Endothelial cell of umbilical vein (primary cell): ENCODE results near the gene ADAMTS12. TPM values are rescaled to one million over a fixed set of nuclear protein-coding genes. Genes with fewer than 3 reads are reported as not detected.

Source experiments
- BruUV-seq: library from RNA; stranded (reverse); fragments of 400-500 nt; replicated peaks from 2 replicates; lab custom pipeline; 2021; lab: Mats Ljungman, UMichigan
- CTCF ChIA-PET: fragments of 300-600, 350-600 bp; sonication (Branson Sonifier 250); formaldehyde crosslinking; loops from one replicate; lab custom pipeline; 2021; ENCODE audit warnings: antibody characterized with exemption, inconsistent platforms; lab: Charles Lee
- POLR2A ChIA-PET: fragments of 300-600, 350-600 bp; sonication (Branson Sonifier 250); formaldehyde crosslinking; loops from one replicate; lab custom pipeline; 2021; ENCODE audit warnings: antibody characterized with exemption, inconsistent platforms; lab: Charles Lee
- DNase-seq: peaks from one replicate; pipeline ENCODE4 v3.0.0-alpha.2; 2011; ENCODE audit warnings: low read depth, low spot score
- FAIRE-seq: peaks from 2 replicates; lab custom pipeline; 2011; peaks lifted over from hg19 to GRCh38; lab: Jason Lieb, UNC
- H2AFZ ChIP-seq: 2 replicates; pipeline ENCODE4 v1.6.0; 2012; ENCODE audit warnings: low read depth, low read length, control low read depth, inconsistent platforms
- H3K27ac ChIP-seq: 2 replicates; pipeline ENCODE4 v1.5.1; 2011; ENCODE audit warnings: low read depth, mild to moderate bottlenecking, control low read depth, low read length, moderate library complexity; ENCODE audit not compliant: insufficient read depth
- H3K27me3 ChIP-seq, 2 experiments: 2 replicates each; pipeline versions ENCODE4 v1.6.0 to v1.6.1; 2011; ENCODE audit warnings: low read length in 2 of 2, mixed read lengths in 1 of 2; ENCODE audit not compliant: control insufficient read depth in 2 of 2, insufficient read depth in 2 of 2
- H3K36me3 ChIP-seq, 2 experiments: 2 replicates in 1 of 2; 3 replicates in 1 of 2; pipeline ENCODE4 v1.5.1; 2011; ENCODE audit warnings: low read length in 2 of 2, mild to moderate bottlenecking in 1 of 2, moderate library complexity in 1 of 2; ENCODE audit not compliant: control insufficient read depth in 2 of 2, insufficient read depth in 2 of 2; ENCODE audit errors: extremely low read depth in 1 of 2
- H3K4me1 ChIP-seq: 3 replicates; pipeline ENCODE4 v1.5.1; 2011; ENCODE audit warnings: mild to moderate bottlenecking, low read length; ENCODE audit not compliant: control insufficient read depth, insufficient read depth; ENCODE audit errors: extremely low read depth
- H3K4me2 ChIP-seq: 2 replicates; pipeline ENCODE4 v1.6.1; 2011; ENCODE audit warnings: low read length, control low read depth, mixed read lengths; ENCODE audit not compliant: insufficient read depth
- H3K4me3 ChIP-seq, 3 experiments: fragments of 200-600 bp in 1 of 3; sonication (generic), shearing (Covaris generic) in 1 of 3; replicated peaks in 1 of 3; 2 replicates each; pipeline ENCODE4 v1.5.1; 2011 to 2016; ENCODE audit warnings: control low read depth in 3 of 3, low read length in 3 of 3, mild to moderate bottlenecking in 2 of 3, inconsistent platforms in 1 of 3, low read depth in 1 of 3, moderate library complexity in 1 of 3; ENCODE audit not compliant: insufficient read depth in 1 of 3
- H3K79me2 ChIP-seq: 2 replicates; pipeline ENCODE4 v1.6.0; 2012; ENCODE audit warnings: low read length, inconsistent platforms; ENCODE audit not compliant: control insufficient read depth, insufficient read depth
- H3K9ac ChIP-seq: replicated peaks from 2 replicates; pipeline ENCODE3; 2011; ENCODE audit warnings: low read length, control low read depth; ENCODE audit not compliant: insufficient read depth; ENCODE audit errors: extremely low read depth
- H3K9me1 ChIP-seq: replicated peaks from 3 replicates; pipeline ENCODE4 v1.6.0; 2011; ENCODE audit warnings: mild to moderate bottlenecking, low read length; ENCODE audit not compliant: control insufficient read depth, insufficient read depth; ENCODE audit errors: extremely low read depth
- H3K9me3 ChIP-seq: replicated peaks from 2 replicates; pipeline ENCODE4 v1.5.1; 2012; ENCODE audit warnings: low read length, inconsistent platforms; ENCODE audit not compliant: control insufficient read depth, insufficient read depth
- H4K20me1 ChIP-seq: replicated peaks from 2 replicates; pipeline ENCODE3; 2011; ENCODE audit warnings: mild to moderate bottlenecking, low read length; ENCODE audit not compliant: control insufficient read depth, insufficient read depth; ENCODE audit errors: extremely low read depth
- CTCF ChIP-seq, 2 donors: IDR thresholded peaks; 1 replicate in 1 of 2; 2 replicates in 1 of 2; pipeline ENCODE4 v1.5.1; 2011; ENCODE audit warnings: low read length in 2 of 2, mild to moderate bottlenecking in 2 of 2, moderate library complexity in 2 of 2, control low read depth in 1 of 2, inconsistent platforms in 1 of 2, low read depth in 1 of 2; ENCODE audit not compliant: insufficient read depth in 1 of 2; ENCODE audit errors: extremely low read depth in 1 of 2
- EZH2 ChIP-seq: IDR thresholded peaks from 2 replicates; pipeline ENCODE4 v1.6.1; 2012; ENCODE audit warnings: borderline replicate concordance, low read depth, mild to moderate bottlenecking, moderate library complexity, low read length, inconsistent platforms; ENCODE audit not compliant: severe bottlenecking
- FOS ChIP-seq: IDR thresholded peaks from 2 replicates; pipeline ENCODE4 v1.6.1; 2011; ENCODE audit warnings: mild to moderate bottlenecking, low read length, moderate library complexity, borderline replicate concordance; ENCODE audit not compliant: insufficient read depth
- JUN ChIP-seq: IDR thresholded peaks from 2 replicates; pipeline ENCODE4 v1.6.1; 2011; ENCODE audit warnings: borderline replicate concordance, low read depth; ENCODE audit not compliant: insufficient read length, insufficient read depth
- MAX ChIP-seq: IDR thresholded peaks from 2 replicates; pipeline ENCODE4 v1.6.1; 2011; ENCODE audit not compliant: insufficient read depth, insufficient read length
- MYC ChIP-seq: IDR thresholded peaks from one replicate; pipeline ENCODE4 v1.6.1; 2011; ENCODE audit warnings: mild to moderate bottlenecking, low read depth, low read length
- POLR2A ChIP-seq: IDR thresholded peaks from 2 replicates; pipeline ENCODE4 v1.6.1; 2012; ENCODE audit warnings: low read depth, mild to moderate bottlenecking, control low read depth, low read length
- POLR2AphosphoS5 ChIP-seq: IDR thresholded peaks from 2 replicates; pipeline ENCODE4 v1.6.1; 2012; ENCODE audit warnings: low read depth, mild to moderate bottlenecking, control low read depth, low read length, moderate library complexity; ENCODE audit not compliant: insufficient read depth
- dilution Hi-C: fragments of 300-500 bp; cut with MboI; formaldehyde crosslinking; loops from one replicate; pipeline ENCODE4 v1.15.0; 2019; ENCODE audit warnings: low sequenced_read_pairs; ENCODE audit not compliant: extremely low pct_ligation_motif_present
- intact Hi-C: fragments of 100-400 bp; cut with micrococcal nuclease; formaldehyde crosslinking; loops from one replicate; pipeline ENCODE4 v1.10.0; 2022
- polyA plus RNA-seq, 4 experiments: library from polyadenylated mRNA; depleted of rRNA in 3 of 4; stranded (reverse) in 3 of 4; unstranded in 1 of 4; fragments of >200 nt; gene quantifications; 2 replicates each; pipeline versions ENCODE4 v1.2.1 to v1.2.3, GENCODE V29; 2011 to 2012; ENCODE audit warnings: missing spikeins in 1 of 4
- total RNA-seq: library from RNA; stranded (reverse); gene quantifications from 2 replicates; pipeline ENCODE4 v1.2.3, GENCODE V29; 2021

The ADAMTS12 gene
- total and polyA plus RNA-seq, 2 donors (not counting 3 experiments of a cell fraction or from before 2014, with no cell fraction given): 0.88 TPM; not detected in 1

- FAIRE-seq (no peak), DNase-seq (no peak)
- Histone ChIP-seq H3K4me3 (no peak overlapping the region), H3K4me2 (no peak overlapping the region), H3K9me3 (no peaks in the 10 kb centered on the region), H3K9me1 (no peaks in the 10 kb centered on the region), H3K27me3 (peaks cover 4 to 13% of the 10 kb centered on the region in 2 experiments), H4K20me1 (no peaks in the 10 kb centered on the region), H3K36me3 (no peaks in the 10 kb centered on the region), H3K79me2 (no peaks in the 10 kb centered on the region), H3K9ac (no peak overlapping the region), H3K27ac (no peak overlapping the region), H3K4me1 (peaks cover 4% of the 10 kb centered on the region), H2AFZ (no peak overlapping the region)
- TF ChIP-seq POLR2AphosphoS5: no peak
- no peak for TF ChIP-seq MAX
- no peak for TF ChIP-seq MYC
- no peak for TF ChIP-seq EZH2
- TF ChIP-seq FOS: no peak
- TF ChIP-seq POLR2A: no peak
- TF ChIP-seq JUN: no peak
- no peak for TF ChIP-seq CTCF (IDR thresholded peaks at IDR 0.05; ENCODE audit: extremely low read depth in 1 of 2, insufficient read depth in 1 of 2, low read depth in 1 of 2, low read length in 2 of 2)
- ChIA-PET CTCF (no interaction called here), POLR2A (no interaction called here)
- intact Hi-C loops (no loop called here), dilution Hi-C loops (no loop called here)
- no TSS peak for BruUV-seq
Observed at GRCh38 chr5:33886283-33886682, 5.5 kb downstream of the ADAMTS12 start.
